Measurements from ENCODE around the gene MYADM.

- TF ChIP-seq ZNF701 (tag by site-specific recombination; IDR thresholded peaks at IDR 0.05) (no peak), ZBTB21 (tag by site-specific recombination; IDR thresholded peaks at IDR 0.05) (no peak), CTCF (tag by site-specific recombination; IDR thresholded peaks at IDR 0.05) (no peak), ZNF549 (tag by site-specific recombination; IDR thresholded peaks at IDR 0.05) (no peak), TSHZ1 (tag by site-specific recombination; IDR thresholded peaks at IDR 0.05; ENCODE audit: borderline replicate concordance) (no peak), ZFP69B (tag by site-specific recombination; IDR thresholded peaks at IDR 0.05) (no peak), OSR2 (tag by site-specific recombination; IDR thresholded peaks at IDR 0.05) (no peak), ZFHX2 (tag by site-specific recombination; conservative IDR thresholded peaks at IDR 0.05) (no peak), ZNF571 (tag by site-specific recombination; IDR thresholded peaks at IDR 0.05) (no peak), ZNF292 (tag by site-specific recombination; IDR thresholded peaks at IDR 0.05; ENCODE audit: borderline replicate concordance, low read depth) (no peak), ZNF274 (IDR thresholded peaks at IDR 0.05; ENCODE audit: low read length) (no peak), ZNF274 (tag by site-specific recombination; IDR thresholded peaks at IDR 0.05; ENCODE audit: borderline replicate concordance) (no peak), PRDM2 (tag by site-specific recombination; IDR thresholded peaks at IDR 0.05; ENCODE audit: borderline replicate concordance) (no peak), WT1 (tag by site-specific recombination; IDR thresholded peaks at IDR 0.05) (no peak), KLF1 (tag by site-specific recombination; IDR thresholded peaks at IDR 0.05) (no peak)
Measured at GRCh38 chr19:53907690-53908089, 40.0 kb downstream of the MYADM start.
